Caco-2 (cell line): ENCODE data around the gene PTPN23. TPM values are rescaled to one million over a fixed set of nuclear protein-coding genes. Genes with fewer than 3 reads are reported as not detected.

Experiments used
- BruUV-seq: library from RNA; stranded (reverse); fragments of 400-500 nt; replicated peaks from 2 replicates; lab custom pipeline; 2021; lab: Mats Ljungman, UMichigan
- CTCF ChIA-PET: fragments of 300-600 bp; sonication (Branson Sonifier 250); formaldehyde crosslinking; loops from one replicate; lab custom pipeline; 2022; ENCODE audit warnings: antibody characterized with exemption; lab: Charles Lee
- POLR2A ChIA-PET: fragments of 300-600 bp; sonication (Branson Sonifier 250); formaldehyde crosslinking; loops from one replicate; lab custom pipeline; 2022; ENCODE audit warnings: antibody characterized with exemption; lab: Charles Lee
- DNase-seq, 2 experiments: peaks; one replicate each; pipeline versions ENCODE4 v3.0.0 to v3.0.0-alpha.2; 2020 to 2022
- H3K27me3 ChIP-seq: replicated peaks from 2 replicates; pipeline ENCODE4 v1.6.0; 2011; ENCODE audit warnings: low read length; ENCODE audit not compliant: control insufficient read depth, insufficient read depth
- H3K36me3 ChIP-seq: 2 replicates; pipeline ENCODE4 v1.5.1; 2011; ENCODE audit warnings: low read length; ENCODE audit not compliant: control insufficient read depth, insufficient read depth
- H3K4me1 ChIP-seq: fragments of 250-450 bp; sonication (Bioruptor Pico); 2 replicates; pipeline ENCODE4 v1.5.1; 2020; ENCODE audit warnings: mild to moderate bottlenecking
- H3K4me3 ChIP-seq: 2 replicates; pipeline ENCODE4 v1.5.1; 2011; ENCODE audit warnings: low read depth, mild to moderate bottlenecking, control low read depth, low read length
- H3K9me3 ChIP-seq: fragments of 250-450 bp; sonication (Bioruptor Pico); 2 replicates; pipeline ENCODE4 v1.5.1; 2020; ENCODE audit warnings: mild to moderate bottlenecking, moderate library complexity
- H3K27ac Mint-ChIP-seq: one replicate; pipeline ENCODE4 v1.8.0; 2022; ENCODE audit warnings: mixed read lengths; ENCODE audit not compliant: unreplicated experiment
- H3K27me3 Mint-ChIP-seq: one replicate; pipeline ENCODE4 v1.8.0; 2022; ENCODE audit warnings: mixed read lengths; ENCODE audit not compliant: insufficient read depth, unreplicated experiment
- H3K36me3 Mint-ChIP-seq: one replicate; pipeline ENCODE4 v1.8.0; 2022; ENCODE audit warnings: mild to moderate bottlenecking, mixed read lengths; ENCODE audit not compliant: insufficient read depth, unreplicated experiment
- H3K4me1 Mint-ChIP-seq: one replicate; pipeline ENCODE4 v1.8.0; 2022; ENCODE audit warnings: low read depth, mixed read lengths; ENCODE audit not compliant: unreplicated experiment
- H3K4me3 Mint-ChIP-seq: one replicate; pipeline ENCODE4 v1.8.0; 2022; ENCODE audit warnings: mild to moderate bottlenecking, moderate library complexity, mixed read lengths; ENCODE audit not compliant: unreplicated experiment
- H3K9me3 Mint-ChIP-seq: one replicate; pipeline ENCODE4 v1.8.0; 2022; ENCODE audit warnings: mixed read lengths; ENCODE audit not compliant: unreplicated experiment
- CTCF ChIP-seq, 2 experiments: fragments of 200-600 bp in 1 of 2; IDR thresholded peaks; 1 replicate in 1 of 2; 2 replicates in 1 of 2; pipeline versions ENCODE4 v1.5.1 to v1.8.0; 2011 to 2022; ENCODE audit warnings: antibody characterized with exemption in 1 of 2, control low read depth in 1 of 2, inconsistent platforms in 1 of 2, low read depth in 1 of 2, low read length in 1 of 2, mild to moderate bottlenecking in 1 of 2, moderate library complexity in 1 of 2; ENCODE audit not compliant: insufficient read depth in 1 of 2, severe bottlenecking in 1 of 2, unreplicated experiment in 1 of 2
- intact Hi-C: fragments of 100-400 bp; cut with micrococcal nuclease; formaldehyde crosslinking; loops from one replicate; pipeline ENCODE4 v1.10.0; 2022; ENCODE audit not compliant: unreplicated experiment
- total RNA-seq: library from RNA; stranded (reverse); gene quantifications from 2 replicates; pipeline ENCODE4 v1.2.3, GENCODE V29; 2022

The PTPN23 gene
- total RNA-seq, 1 experiment from 2014 or later, result 49.6 TPM

DNA sequence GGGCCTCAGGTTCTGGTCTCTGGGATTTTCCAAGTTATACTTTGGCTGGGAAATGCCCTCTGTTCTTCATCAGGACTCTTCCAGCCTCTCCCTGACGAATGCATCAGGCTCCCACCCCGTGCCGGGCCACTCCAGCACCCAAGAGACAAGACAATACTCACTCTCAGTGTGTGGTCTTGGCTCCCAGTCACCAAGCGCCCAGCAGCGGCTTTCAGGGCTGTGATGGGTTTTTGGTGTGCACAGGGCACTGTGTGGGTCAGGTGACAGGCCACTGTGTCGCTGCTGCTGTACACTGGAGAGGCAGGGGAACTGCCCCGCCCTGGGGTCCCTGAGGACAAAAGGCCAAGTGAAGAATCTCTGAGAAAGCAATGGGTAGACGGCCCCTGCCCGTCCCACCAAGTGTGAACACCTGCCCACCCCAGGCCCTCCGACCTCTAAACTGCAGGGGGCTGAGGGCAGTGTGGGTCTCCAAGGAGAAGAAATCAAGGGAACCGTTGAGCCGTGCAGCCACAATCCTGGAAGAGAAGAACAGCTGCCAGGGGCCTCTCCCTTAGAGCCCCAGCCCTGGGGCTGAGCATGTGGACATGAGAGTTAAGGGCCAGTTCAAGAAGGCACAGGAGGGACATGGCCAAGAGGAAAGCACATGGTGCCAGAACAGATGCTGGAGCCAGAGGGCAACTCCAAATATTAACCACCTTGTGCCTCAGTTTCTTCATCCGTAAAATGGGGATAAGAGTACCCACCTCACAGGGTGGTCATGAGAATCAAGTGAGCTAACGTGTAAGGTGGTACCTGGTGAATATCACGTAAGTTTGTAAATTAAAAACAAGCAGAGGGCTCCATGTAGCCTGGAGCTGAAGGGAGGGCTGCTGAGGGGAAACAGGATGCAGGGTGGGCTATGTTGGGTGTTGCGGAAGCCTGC lies 34.1 kb downstream of the PTPN23 start:
- Histone ChIP-seq H3K4me1 (peaks cover 4% of the 10 kb centered on the region; the same call in 1 of the 2 replicates), H3K9me3 (no peaks in the 10 kb centered on the region), H3K4me3 (no peak overlapping the region), H3K36me3 (peaks cover 5% of the 10 kb centered on the region), H3K27me3 (no peaks in the 10 kb centered on the region)
- ChIA-PET CTCF (no interaction called here), POLR2A (no interaction called here)
- Mint-ChIP-seq H3K4me3 (no peak overlapping the region), H3K4me1 (peaks cover 6% of the 10 kb centered on the region), H3K27me3 (no peaks in the 10 kb centered on the region), H3K27ac (peak overlapping the region; percentile 67), H3K9me3 (no peaks in the 10 kb centered on the region), H3K36me3 (peaks cover 88% of the 10 kb centered on the region)
- no peak for TF ChIP-seq CTCF (IDR thresholded peaks at IDR 0.05; ENCODE audit: insufficient read depth in 1 of 2, low read depth in 1 of 2, low read length in 1 of 2, severe bottlenecking in 1 of 2, unreplicated experiment in 1 of 2)
- DNase-seq, result no peak
- intact Hi-C loops, result no loop called here
- no TSS peak for BruUV-seq

DNA sequence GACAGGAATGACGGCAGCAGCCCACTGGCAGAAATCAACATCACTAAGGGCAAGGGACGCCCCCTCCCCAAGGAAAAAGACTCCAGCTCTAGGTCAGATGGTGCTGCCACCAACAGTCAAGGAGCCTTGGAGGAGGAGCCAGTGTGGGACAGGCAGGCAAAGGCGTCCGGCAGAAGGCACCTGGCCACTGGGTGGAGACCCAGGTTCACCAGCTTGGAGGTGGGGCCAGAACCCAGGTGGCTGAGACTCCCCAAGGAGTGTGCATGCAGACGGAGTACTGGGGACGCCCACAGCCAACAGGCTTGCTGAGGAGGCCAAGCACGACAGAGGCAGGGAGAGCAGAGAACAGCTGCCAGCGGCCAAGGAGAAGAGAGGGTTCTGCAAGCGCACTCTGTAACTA lies 35.2 kb downstream of the PTPN23 start:
- Mint-ChIP-seq H3K36me3 (peaks cover 88% of the 10 kb centered on the region), H3K4me3 (no peak overlapping the region), H3K4me1 (peaks cover 6% of the 10 kb centered on the region), H3K9me3 (no peaks in the 10 kb centered on the region), H3K27ac (peak overlapping the region; percentile 67), H3K27me3 (no peaks in the 10 kb centered on the region)
- no peaks in the 10 kb centered on the region for H3K27me3 ChIP-seq
- H3K9me3 ChIP-seq, result no peaks in the 10 kb centered on the region
- no peak overlapping the region for H3K4me3 ChIP-seq
- intact Hi-C loops, result no loop called here
- ChIA-PET CTCF (interaction anchor here (0.6 kb wide), 1 partner anchor 37 kb away, joined by 4 read pairs; no protein-coding TSS in a partner anchor), POLR2A (no interaction called here)
- peak in 1 of 2 experiments; percentile 57 for DNase-seq
- BruUV-seq, result no TSS peak
- peaks cover 6% of the 10 kb centered on the region for H3K36me3 ChIP-seq
- TF ChIP-seq CTCF (IDR thresholded peaks at IDR 0.05; ENCODE audit: insufficient read depth in 1 of 2, low read depth in 1 of 2, low read length in 1 of 2, severe bottlenecking in 1 of 2, unreplicated experiment in 1 of 2), result no peak
- H3K4me1 ChIP-seq, result peaks cover 4% of the 10 kb centered on the region; the same call in 1 of the 2 replicates

DNA sequence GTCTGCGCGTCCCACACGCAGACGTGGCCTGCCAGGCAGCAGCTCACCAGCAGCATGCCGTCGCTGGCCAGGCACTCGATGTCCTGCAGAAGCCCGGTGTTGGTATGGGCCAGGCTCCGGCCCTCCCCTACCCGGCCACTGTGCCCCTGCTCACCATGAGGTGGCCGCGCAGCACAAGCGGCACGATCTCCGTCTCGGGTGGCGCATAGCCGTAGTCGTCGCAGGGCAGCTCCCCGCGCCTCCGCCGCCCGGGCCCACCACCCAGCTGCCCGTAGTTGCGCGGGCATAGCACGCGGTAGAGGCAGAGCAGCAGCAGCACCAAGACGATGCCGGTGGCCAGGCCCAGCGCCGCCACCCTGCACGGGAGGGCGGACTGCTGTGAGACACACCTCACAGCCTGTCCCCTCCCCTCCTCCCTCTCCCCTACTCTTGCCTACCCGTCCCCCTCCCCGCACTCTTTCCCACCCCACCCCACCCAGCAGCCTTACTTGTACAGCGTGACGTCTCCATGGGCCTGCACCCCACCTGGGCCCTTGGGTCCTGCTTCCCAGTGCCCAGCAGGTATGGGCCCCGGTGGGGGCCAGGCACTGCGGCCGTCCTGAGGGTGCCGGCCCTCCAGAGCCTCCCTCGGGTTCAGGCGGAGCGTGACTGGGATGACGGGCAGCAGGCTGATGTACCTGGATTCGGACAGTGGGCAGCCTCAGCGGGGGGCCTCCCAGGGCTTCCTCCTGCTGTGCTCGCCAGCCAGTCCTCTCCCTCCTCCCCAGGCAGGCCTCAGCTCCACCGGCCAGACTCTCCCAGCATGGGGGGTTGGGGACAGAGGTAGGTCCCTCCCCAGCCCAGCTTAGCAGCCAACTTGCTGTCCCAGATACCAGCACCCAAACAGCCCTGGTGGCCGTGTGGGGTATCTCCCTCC lies 37.6 kb downstream of the PTPN23 start:
- Mint-ChIP-seq H3K4me1 (peaks cover 6% of the 10 kb centered on the region), H3K4me3 (no peak overlapping the region), H3K9me3 (no peaks in the 10 kb centered on the region), H3K27ac (no peak overlapping the region), H3K36me3 (peaks cover 88% of the 10 kb centered on the region), H3K27me3 (no peaks in the 10 kb centered on the region)
- ChIA-PET CTCF (no interaction called here), POLR2A (interaction anchor here (0.5 kb wide), 1 partner anchor 20 kb away, joined by 3 read pairs; no protein-coding TSS in a partner anchor)
- H3K9me3 ChIP-seq, result no peaks in the 10 kb centered on the region
- no TSS peak for BruUV-seq
- H3K27me3 ChIP-seq, result no peaks in the 10 kb centered on the region
- H3K4me1 ChIP-seq, result peaks cover 8% of the 10 kb centered on the region
- intact Hi-C loops, result no loop called here
- H3K36me3 ChIP-seq, result peaks cover 9% of the 10 kb centered on the region
- DNase-seq, result no peak
- H3K4me3 ChIP-seq, result no peak overlapping the region
- peak in 1 of 2 experiments; percentile 2 for TF ChIP-seq CTCF (IDR thresholded peaks at IDR 0.05; ENCODE audit: insufficient read depth in 1 of 2, low read depth in 1 of 2, low read length in 1 of 2, severe bottlenecking in 1 of 2, unreplicated experiment in 1 of 2)
